ENCODE data around the gene ZNF554.
"Not testable (repeated sequence)": the region's sequence is repeated elsewhere in the genome, so short reads cannot be mapped to it uniquely, and the experiment has no call there.

Gene ZNF554

DNA sequence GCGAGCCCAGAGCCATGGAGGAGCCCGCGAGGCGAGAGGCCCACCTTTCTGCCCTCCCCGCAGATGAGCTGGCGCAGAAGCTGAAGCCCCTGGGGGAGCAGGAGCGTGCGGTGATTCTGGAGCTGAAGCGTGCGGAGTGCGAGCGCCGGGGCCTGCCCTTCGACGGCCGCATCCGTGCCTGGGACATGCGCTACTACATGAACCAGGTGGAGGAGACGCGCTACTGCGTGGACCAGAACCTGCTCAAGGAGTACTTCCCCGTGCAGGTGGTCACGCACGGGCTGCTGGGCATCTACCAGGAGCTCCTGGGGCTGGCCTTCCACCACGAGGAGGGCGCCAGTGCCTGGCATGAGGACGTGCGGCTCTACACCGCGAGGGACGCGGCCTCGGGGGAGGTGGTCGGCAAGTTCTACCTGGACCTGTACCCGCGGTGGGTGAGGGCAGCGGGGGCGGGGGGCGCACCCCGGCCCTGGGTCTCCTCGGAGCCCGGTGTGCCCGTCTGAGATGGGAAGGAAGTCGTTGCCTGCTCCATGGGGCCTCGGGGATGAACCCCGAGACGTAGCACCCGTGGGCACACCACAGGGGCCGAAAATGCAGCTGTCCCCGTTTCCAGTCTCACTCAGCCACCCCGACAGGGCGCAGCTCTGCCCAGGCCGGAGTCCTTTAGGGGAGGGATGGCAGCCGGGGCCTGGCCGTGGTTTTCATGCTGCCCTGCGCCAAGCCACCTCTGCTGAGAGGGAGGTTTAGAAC is 12.1 kb upstream of the ZNF554 start:
- no peak for DNase-seq (ENCODE audit: low spot score)

DNA sequence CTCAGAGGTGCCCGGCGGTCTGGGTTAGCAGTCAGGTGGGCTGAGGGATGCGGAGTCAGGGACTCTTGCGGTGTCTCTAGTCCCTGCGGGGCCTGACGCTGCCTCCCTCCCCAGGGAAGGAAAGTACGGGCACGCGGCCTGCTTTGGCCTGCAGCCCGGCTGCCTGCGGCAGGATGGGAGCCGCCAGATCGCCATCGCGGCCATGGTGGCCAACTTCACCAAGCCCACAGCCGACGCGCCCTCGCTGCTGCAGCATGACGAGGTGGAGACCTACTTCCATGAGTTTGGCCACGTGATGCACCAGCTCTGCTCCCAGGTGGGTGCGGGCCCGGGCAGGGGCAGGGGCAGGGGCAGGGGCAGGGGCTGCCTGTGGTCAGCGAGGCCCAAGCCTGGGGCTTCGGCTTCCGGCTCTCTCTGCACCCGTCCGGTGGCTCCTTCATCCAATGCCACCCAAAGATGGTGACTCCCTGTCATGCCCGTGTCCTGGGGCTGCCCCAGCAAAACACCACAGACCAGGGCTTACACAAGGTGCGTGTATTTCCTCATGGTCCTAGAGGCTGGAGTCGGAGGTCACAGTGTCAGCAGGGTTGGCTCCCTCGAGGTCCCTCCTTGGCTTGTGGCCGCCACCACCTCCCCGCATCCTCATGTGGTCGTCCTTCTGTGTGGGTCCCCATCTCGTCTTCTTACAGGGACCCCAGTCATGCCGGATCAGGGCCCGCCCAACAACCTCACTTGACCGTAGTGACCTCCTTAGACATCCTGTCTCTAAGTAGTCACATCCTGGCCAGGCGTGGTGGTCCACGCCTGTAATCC is 11.3 kb upstream of the ZNF554 start:
- no peak for DNase-seq (ENCODE audit: low spot score)

DNA sequence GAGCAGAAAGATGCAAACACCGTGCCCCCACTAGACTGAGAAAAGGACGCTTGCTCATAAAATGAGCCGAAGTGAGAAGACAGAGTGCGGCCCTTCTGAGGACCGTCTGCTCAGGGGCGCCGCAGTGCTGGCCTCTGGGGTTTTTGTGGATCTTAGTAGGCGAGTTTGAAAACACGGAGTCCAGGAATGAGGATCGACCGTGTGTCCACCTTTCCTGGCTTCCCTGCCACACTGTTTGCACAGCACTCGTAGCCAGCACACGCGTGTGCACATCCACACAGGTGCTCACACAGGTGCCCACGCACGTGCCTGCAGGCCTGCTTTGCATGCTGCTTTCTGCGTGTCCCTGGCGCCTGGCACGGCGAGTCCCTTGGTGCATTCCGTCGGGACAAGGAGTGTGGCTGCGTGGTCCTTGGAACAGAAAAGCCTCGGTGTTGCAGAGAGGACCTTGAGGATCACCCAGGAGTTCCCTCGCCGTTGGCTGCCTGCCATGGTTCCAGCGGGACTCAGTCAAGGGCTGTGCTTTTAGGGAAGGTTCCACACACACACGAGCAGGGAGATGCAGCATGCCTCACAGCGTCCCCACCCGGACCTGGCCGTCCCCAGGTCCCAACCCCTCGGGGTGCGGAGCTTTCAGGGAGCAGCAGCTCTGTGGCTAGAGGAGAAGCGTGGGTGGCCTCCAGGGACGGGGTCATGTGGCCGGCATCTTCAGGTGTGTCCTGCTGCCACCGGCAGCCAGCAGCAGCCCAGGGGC is 10.1 kb upstream of the ZNF554 start:
- no peak for DNase-seq (ENCODE audit: low spot score)

DNA sequence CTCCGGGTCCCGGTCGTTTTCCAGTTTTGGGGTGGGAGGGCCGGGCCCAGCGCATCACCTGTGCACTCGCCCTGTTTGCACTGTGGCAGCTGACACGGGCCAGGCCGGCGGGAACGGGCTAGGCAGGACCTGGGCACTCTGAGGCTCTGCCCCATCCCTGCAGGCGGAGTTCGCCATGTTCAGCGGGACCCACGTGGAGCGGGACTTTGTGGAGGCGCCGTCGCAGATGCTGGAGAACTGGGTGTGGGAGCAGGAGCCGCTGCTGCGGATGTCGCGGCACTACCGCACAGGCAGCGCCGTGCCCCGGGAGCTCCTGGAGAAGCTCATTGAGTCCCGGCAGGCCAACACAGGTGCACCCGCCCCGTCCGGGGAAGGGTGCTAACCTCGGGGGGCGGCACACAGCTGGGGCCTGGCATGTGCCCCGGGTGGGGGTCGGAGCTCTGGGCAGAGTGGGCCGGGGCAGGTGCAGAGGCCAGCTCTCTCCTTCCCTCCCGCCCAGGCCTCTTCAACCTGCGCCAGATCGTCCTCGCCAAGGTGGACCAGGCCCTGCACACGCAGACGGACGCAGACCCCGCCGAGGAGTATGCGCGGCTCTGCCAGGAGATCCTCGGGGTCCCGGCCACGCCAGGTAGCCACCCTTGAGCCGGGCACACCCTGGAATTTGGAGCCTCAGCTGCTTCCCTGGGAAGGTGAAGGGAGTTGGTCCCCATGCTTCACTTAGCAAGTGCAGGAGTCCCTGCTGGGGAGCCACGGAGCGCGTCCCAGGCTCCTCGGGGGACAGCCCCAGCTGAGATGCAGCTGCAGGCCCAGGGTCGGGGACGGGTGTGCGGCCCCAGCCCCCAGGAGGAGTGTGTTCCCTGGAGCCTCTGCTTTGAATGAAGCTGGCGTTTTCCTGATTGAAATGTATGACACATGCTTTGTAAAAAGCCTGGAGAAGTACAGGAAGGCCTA is 9.3 kb upstream of the ZNF554 start:
- DNase-seq (ENCODE audit: low spot score), result no peak

DNA sequence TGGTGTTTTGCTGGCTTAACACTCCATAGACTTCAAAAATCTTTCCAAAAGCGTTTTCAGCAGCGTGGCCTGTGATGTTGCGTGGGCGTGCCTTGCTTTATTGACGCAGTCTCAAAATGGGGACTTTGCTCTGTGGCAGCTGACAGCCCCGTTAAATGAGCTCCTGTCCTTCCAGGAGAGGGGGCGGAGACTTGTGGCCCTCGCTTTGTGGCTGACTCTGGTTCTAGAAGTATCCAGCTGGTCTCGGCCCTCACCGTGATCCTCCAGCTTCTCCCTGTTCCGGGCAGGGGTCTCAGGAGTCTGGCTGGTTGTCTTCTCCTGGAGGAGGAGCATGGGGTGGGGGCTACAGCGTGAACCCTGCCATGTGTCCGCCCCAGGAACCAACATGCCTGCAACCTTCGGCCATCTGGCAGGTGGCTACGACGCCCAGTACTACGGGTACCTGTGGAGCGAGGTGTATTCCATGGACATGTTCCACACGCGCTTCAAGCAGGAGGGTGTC is 8.4 kb upstream of the ZNF554 start:
- DNase-seq (ENCODE audit: low spot score), result no peak

DNA sequence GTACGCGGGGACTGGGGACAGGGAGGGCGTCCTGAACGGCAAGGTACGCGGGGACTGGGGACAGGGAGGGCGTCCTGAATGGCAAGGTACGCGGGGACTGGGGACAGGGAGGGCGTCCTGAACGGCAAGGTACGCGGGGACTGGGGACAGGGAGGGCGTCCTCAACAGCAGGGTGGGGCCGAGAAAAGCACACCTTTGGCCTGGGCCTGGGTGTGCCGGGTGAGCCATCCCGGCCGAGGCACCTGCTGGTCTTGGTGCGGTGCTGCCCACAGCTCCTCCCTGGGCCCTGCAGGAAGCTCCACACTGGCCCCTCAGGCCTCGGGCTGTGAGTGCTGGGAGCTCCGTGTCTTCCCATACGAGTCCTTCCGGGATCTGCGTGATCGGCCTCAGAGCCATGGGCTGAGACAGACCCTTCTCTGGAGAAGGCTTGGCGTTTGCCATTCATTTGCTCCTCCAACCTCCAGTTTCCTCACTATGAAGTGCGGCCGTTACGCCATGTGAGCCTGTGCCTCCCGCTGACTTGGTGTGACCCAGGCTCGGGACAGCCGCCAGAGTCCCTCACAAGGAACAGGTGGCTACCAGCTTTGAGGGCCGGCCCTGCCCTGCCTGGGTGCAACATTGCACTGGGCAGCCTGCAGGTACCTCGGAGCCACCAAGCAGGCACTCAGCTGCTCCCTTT is 7.8 kb upstream of the ZNF554 start:
- DNase-seq (ENCODE audit: low spot score), result no peak

DNA sequence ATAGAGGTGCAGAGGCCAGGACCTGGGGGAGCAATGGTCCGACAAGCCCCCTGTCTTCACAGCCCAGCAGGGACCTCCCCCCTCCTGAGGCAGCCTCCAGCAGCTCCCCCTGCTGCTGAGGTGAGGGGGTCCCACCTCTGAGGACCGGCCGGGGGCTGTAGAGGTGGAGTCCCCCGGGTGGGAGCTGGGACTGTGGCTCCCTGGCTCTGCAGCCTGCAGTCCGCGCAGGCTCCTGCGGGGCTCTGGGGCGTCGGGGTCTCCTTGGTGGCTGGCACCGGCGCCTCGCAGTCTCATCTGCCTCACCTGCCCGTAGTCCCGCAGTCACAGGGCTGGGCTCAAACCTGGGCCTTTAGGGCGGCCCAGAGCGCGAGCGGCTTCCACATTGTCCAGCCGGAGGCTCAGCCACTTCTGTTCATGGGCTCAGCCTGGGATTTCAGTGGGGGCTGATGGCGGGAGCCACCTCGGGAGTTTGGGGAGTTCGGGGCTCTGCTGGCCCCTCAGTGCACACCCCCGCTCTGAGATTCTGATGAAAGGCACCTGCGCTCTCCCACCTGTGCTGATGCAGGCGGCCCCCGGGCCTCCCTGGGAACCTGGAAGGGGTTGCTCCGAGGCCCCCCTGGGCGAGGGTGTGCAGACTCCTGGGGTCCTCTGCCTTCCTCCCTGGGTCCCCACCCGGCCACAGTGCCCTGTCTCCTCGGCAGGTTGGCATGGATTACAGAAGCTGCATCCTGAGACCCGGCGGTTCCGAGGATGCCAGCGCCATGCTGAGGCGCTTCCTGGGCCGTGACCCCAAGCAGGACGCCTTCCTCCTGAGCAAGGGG is 7.0 kb upstream of the ZNF554 start:
- no peak for DNase-seq (ENCODE audit: low spot score)

DNA sequence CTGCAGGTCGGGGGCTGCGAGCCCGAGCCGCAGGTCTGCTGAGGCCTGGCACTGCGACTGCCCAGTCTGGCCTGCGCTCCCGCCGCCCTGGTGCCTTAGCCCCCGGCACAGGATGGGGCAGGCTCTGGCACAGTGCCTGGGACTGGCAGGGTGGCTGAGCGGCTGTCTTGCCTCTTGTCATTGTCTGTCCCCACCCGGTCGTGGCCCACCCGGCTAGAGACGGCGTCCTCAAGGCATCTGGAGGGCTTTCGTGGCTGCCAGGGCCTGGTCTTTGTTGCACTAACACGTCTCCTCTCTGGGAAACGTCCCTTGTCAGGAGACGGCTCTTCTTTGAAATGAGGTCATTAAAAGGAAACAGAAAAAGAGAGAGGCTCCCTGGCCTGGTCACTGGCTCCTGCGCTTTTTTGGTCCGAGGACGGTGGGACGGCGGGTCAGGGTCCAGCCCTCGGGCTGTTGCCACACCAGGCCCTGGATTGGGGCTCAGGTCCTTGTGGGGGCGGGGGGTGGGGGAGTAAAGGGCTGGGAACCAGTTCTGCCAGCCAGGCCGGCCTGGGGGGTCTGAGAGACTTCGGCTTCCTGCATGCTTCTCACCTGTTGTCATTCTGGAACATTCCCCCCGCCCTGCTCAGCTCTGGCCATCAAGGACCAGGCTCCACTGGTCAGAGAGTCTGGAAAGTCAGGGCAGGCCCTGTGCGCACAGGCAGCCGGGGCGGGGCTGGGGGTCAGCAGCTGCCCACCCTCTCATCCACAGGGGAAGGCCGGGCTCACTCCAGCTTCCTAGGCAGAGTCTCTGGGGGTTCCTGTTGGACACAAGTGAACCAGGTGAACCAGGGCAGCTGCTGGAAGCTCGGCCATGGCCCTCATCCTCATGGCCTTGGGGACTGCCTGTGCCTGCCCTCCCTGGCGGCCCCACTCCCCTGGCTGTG is 6.2 kb upstream of the ZNF554 start:
- no peak for DNase-seq (ENCODE audit: low spot score)

DNA sequence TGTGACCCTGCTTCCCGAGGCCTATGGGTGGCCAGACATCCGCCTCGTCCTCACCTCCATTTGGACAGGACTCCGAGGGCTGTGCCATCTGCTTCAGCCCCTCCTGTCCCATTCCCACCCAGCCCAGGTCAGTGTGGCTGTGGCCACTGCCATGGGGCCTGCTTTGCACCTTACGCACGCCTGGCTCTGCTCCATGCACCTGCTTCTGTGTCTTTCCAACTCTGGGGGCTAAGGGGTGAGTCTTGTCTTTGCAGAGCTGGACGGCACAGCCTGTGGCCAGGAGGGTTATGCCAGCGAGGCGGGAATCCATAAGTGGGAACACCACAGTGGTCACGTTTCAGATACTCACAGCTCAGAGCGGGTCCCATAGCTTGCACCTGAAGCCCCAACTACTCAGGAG is 5.2 kb upstream of the ZNF554 start:
- DNase-seq (ENCODE audit: low spot score), result no peak

DNA sequence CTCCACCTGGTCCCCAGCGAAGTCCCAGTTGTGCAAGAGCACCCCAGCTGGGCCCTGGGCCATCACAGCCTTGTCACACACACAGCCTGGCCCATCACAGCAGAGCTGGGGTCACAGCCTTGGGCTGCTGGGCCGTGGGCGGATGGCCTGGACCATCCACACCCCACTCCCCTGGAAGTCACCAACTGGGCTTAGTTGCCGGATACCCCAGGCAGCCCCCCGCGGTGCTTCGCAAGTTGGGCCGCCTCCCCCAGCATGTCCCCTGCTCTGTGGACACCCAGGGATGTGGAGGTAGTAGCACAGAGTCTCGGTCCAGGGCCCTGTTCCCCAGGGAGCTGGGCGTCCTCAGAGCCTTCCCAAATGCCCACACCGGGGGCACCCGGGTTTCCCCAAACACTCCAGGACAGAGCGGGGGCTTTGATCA is 4.5 kb upstream of the ZNF554 start:
- no peak for DNase-seq (ENCODE audit: low spot score)

DNA sequence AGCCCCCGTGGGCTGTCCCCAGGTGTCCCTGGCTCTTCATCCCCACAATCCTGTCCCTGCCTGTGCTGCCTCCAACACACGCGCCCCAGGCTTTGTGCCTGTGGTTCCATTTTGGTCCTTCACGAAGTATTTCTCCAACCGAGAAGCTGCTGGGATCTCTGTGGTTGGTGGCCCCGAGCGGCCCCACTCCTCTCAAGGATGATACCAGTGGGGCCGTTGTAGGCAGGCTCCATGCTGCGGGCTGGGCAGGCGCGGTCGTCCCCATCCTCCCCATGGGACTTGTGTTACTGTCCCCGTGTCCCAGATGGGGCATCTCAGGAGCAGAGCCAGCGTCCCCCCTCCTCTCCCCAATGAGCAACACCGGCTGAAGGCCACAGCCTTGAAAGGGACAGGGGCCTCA is 3.7 kb upstream of the ZNF554 start:
- DNase-seq (ENCODE audit: low spot score), result no peak

DNA sequence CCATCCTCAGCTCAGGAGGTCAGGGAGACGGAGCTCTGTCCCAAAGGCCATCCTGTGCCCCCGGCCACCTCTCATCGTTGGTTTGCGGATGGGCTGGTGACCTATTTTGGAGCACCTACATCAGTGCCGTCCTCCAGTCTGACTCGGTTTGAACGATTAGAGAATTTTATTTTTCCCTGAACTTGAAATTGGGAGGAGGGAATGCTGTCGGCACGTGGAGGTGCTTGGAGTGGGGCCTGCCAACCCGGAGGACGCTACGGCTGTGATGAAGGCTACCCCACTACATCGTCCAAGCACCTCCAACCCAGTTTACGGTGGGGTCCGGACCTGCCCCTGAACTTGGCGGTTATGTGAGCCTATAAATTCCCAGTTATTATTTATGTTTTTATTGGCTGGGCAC is 3.0 kb upstream of the ZNF554 start:
- no peak for DNase-seq (ENCODE audit: low spot score)

DNA sequence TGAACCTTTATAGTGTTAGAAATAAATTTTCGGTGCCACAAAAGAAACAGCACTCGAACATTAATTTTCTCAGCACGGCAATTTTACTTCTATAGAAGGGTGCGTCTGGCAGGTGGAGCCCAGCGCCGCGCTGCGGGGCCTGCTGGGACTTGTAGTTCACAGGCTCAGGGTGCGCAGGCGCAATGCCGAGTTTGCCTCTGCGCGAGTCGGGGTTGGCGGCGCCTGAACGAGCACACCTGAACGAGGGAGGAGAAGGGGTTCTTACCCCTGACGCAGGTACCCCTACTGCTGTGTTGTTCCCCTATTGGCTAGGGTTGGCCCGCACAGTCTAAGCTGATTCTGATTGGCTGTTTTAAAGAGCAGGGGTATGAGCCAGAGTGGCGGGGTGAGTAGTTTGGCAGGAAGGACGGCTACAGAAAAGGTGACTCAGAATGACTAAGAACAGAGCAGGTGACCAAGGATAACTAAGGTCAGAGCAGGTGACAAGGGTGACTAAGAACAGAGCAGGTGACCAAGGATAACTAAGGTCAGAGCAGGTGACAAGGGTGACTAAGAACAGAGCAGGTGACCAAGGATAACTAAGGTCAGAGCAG is 2.3 kb upstream of the ZNF554 start:
- DNase-seq (ENCODE audit: low spot score), result not testable (repeated sequence)

DNA sequence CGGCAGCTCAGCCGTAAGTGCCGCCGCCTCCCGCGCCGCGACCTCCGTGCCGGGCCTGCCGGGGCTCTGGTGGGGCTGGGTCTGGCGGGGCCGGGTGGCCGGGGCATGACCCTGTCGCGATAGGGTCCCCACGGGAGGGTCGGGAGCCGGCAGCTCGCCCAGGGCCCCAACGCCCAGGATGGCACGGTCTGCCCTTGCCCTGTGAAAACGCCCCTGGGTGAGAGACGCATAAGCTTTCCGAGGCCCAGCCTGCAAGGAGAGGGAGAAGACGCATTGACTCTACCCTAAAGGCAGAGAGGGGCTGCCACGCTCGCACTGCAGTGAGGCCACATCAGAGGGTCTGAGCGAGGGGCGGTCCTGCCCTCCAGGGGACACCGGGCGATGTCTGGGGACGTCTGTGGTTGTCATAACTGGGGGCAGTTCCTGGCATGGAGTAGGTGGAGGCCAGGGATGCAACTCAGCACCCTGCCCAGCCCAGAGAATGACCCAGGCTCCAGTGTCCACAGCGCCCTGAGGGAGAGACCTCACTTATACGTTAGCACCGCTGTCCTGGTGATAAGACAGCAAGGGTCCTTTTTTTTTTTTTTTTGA is 539 bp downstream of the ZNF554 start:
- no peak for DNase-seq (ENCODE audit: low spot score)

DNA sequence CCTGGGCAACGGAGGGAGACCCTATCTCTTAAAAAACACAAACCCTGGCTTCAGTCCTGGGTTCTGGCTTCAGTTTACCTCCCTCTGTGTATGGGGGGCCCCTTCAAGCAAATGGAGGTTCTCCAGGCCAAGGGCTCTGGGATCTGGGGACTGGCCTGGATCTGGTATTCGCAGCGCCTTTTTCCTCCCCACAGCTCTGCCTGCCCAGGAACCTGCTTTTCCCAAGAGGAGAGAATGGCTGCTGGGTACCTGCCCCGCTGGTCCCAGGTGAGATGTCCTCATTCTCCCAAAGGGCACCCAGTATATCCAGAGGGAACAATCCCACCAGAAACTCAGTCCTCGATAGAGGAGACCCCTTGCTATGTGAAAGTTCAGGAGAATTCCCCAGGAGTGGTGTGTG is 3.2 kb downstream of the ZNF554 start:
- DNase-seq (ENCODE audit: low spot score), result no peak

DNA sequence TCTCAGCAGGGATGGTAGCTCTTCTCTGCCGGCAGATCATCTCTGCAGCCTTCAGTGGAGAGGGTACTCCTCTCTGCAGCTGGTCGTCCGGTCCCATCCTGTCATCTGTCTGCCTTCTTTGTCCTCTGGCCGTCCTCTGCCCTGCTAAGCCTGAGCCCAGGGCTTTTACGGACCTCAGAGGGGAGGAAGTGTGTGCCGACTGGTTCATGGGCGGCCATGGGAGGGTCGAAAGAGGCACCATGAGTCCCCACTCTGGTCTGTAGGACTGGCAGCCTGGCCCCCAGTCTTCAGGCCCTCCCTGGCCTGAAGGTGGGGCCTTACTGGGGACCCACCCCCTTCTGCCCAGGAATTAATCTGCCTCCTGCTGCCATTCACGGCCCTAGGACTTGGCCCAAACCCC is 4.0 kb downstream of the ZNF554 start:
- DNase-seq (ENCODE audit: low spot score), result no peak

DNA sequence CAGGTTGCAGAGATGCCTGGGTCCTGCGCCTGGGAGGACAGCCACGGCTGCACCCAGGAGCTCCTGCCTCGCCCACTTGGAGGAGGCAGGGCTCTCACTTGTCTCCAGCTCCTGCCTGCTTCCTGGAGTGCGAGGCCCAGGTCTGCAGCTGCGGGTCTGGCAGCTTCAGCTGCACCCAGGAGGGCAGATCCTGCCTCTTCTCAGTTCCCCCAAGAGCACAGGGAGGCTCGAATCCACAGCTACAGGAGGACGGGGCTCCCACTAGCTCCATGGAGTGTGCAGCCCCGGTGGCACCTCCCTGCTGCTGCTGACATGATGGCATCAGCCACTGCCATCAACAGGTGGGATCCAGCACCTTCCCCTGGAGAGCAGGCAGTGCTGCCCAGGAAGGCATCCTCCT is 4.5 kb downstream of the ZNF554 start:
- no peak for DNase-seq (ENCODE audit: low spot score)

DNA sequence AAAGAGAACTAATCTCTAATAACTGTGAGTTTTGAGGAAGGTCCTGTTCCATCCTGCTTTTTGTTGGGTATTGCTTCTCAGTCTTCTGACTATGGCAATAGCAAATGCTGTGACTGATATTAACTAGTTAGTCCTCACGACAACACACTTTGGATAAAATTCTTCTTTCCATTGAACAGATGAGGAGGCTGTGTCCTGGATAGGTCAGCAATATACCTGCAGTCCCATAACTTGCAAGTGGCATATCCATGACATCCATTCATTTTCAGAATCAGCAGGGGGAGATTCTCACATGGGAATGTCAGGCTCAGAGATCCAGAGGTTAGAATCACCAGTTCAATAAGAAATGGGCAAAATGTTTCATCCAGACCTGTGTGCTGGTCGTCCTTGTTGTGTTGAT is 7.4 kb downstream of the ZNF554 start:
- no peak for DNase-seq (ENCODE audit: low spot score)
